ENCODE results near the gene AHNAK2. TPM values are rescaled to one million over a fixed set of nuclear protein-coding genes. Genes with fewer than 3 reads are reported as not detected.

AHNAK2 gene
- total and polyA plus RNA-seq, 8 donors, result 1.5 to 117 (median 13.5) TPM

GRCh38 chr14:104956290-104956890, 21.8 kb downstream of the AHNAK2 start:
- Histone ChIP-seq H3K27me3 (peaks cover 0 to 14% (median 0%) of the 10 kb centered on the region in 3 donors), H3K4me3 (no peak overlapping the region), H3K9me3 (no peaks in the 10 kb centered on the region), H3K36me3 (peaks cover 0 to 41% (median 23%) of the 10 kb centered on the region in 4 donors), H3K4me1 (peaks cover 8 to 14% (median 10%) of the 10 kb centered on the region in 4 donors), H3K27ac (no peak overlapping the region)
- no peak for DNase-seq
- intact Hi-C loops (cut with DNase I; ENCODE audit: low total_unique reads), result no loop called here
- WGBS, 5 donors, result 67 to 83% (median 75%) methylated on average over 10 to 14 of the region's 14 CpGs
- TF ChIP-seq CTCF (IDR thresholded peaks at IDR 0.05) (no peak), POLR2AphosphoS5 (IDR thresholded peaks at IDR 0.05) (no peak), POLR2A (IDR thresholded peaks at IDR 0.05) (no peak), EP300 (IDR thresholded peaks at IDR 0.05) (no peak)

- Histone ChIP-seq H3K27ac (no peak overlapping the region), H3K4me3 (no peak overlapping the region), H3K27me3 (peaks cover 0 to 14% (median 0%) of the 10 kb centered on the region in 3 donors), H3K9me3 (no peaks in the 10 kb centered on the region), H3K4me1 (peaks cover 8 to 14% (median 10%) of the 10 kb centered on the region in 4 donors), H3K36me3 (peaks cover 0 to 41% (median 23%) of the 10 kb centered on the region in 4 donors)
- no peak for TF ChIP-seq EP300 (IDR thresholded peaks at IDR 0.05)
- no peak for TF ChIP-seq POLR2AphosphoS5 (IDR thresholded peaks at IDR 0.05)
- TF ChIP-seq POLR2A (IDR thresholded peaks at IDR 0.05), result no peak
- TF ChIP-seq CTCF (IDR thresholded peaks at IDR 0.05), result no peak
- intact Hi-C loops (cut with DNase I; ENCODE audit: low total_unique reads), result no loop called here
- 90 to 98% (median 94%) methylated on average over 3 of the region's 3 CpGs for WGBS, 5 donors
- no peak for DNase-seq
Measured at GRCh38 chr14:104955396-104955770, 22.8 kb downstream of the AHNAK2 start.

GRCh38 chr14:104954746-104955395, 23.3 kb downstream of the AHNAK2 start:
- Histone ChIP-seq H3K4me3 (no peak overlapping the region), H3K27ac (no peak overlapping the region), H3K9me3 (no peaks in the 10 kb centered on the region), H3K36me3 (peaks cover 0 to 41% (median 23%) of the 10 kb centered on the region in 4 donors), H3K27me3 (peaks cover 0 to 14% (median 0%) of the 10 kb centered on the region in 3 donors), H3K4me1 (peaks cover 8 to 14% (median 10%) of the 10 kb centered on the region in 4 donors)
- DNase-seq, result no peak
- intact Hi-C loops (cut with DNase I; ENCODE audit: low total_unique reads), result no loop called here
- 82 to 86% (median 84%) methylated on average over 13 of the region's 13 CpGs for WGBS, 5 donors
- TF ChIP-seq CTCF (IDR thresholded peaks at IDR 0.05), result no peak
- no peak for TF ChIP-seq POLR2AphosphoS5 (IDR thresholded peaks at IDR 0.05)
- TF ChIP-seq EP300 (IDR thresholded peaks at IDR 0.05), result no peak
- no peak for TF ChIP-seq POLR2A (IDR thresholded peaks at IDR 0.05)

GRCh38 chr14:104953896-104954656, 24.1 kb downstream of the AHNAK2 start:
- no peak for DNase-seq
- H3K27ac ChIP-seq, result no peak overlapping the region
- WGBS, 5 donors, result 84 to 89% (median 88%) methylated on average over 19 to 26 of the region's 26 CpGs
- peaks cover 0 to 41% (median 23%) of the 10 kb centered on the region in 4 donors for H3K36me3 ChIP-seq
- H3K9me3 ChIP-seq, result no peaks in the 10 kb centered on the region
- no peak for TF ChIP-seq POLR2AphosphoS5 (IDR thresholded peaks at IDR 0.05)
- TF ChIP-seq POLR2A (IDR thresholded peaks at IDR 0.05), result no peak
- TF ChIP-seq EP300 (IDR thresholded peaks at IDR 0.05), result no peak
- no peak for TF ChIP-seq CTCF (IDR thresholded peaks at IDR 0.05)
- intact Hi-C loops (cut with DNase I; ENCODE audit: low total_unique reads), result no loop called here
- H3K4me3 ChIP-seq, result no peak overlapping the region
- peaks cover 0 to 14% (median 0%) of the 10 kb centered on the region in 3 donors for H3K27me3 ChIP-seq
- H3K4me1 ChIP-seq, result peaks cover 8 to 14% (median 10%) of the 10 kb centered on the region in 4 donors
